C4-2B (cell line): Measurements from ENCODE around the gene BRIP1.
"Not testable (repeated sequence)": the region's sequence is repeated elsewhere in the genome, so short reads cannot be mapped to it uniquely, and the experiment has no call there.

Source experiments
- H3K27ac ChIP-seq: fragments of 450-650 bp; 2 replicates; pipeline ENCODE4 v1.5.1; 2017
- ZFX ChIP-seq: fragments of 450-650 bp; IDR thresholded peaks from 2 replicates; pipeline ENCODE4 v1.6.1; 2017
- TF ChIP-seq, protein P1 (sequence below): fragments of 450-650 bp; conservative IDR thresholded peaks from 2 replicates; pipeline ENCODE4 v1.5.1; 2017; ENCODE audit warnings: mild to moderate bottlenecking

BRIP1 gene

GRCh38 chr17:61720016-61720795 lies 143.1 kb downstream of the BRIP1 start:
- TF ChIP-seq, protein P1, sequence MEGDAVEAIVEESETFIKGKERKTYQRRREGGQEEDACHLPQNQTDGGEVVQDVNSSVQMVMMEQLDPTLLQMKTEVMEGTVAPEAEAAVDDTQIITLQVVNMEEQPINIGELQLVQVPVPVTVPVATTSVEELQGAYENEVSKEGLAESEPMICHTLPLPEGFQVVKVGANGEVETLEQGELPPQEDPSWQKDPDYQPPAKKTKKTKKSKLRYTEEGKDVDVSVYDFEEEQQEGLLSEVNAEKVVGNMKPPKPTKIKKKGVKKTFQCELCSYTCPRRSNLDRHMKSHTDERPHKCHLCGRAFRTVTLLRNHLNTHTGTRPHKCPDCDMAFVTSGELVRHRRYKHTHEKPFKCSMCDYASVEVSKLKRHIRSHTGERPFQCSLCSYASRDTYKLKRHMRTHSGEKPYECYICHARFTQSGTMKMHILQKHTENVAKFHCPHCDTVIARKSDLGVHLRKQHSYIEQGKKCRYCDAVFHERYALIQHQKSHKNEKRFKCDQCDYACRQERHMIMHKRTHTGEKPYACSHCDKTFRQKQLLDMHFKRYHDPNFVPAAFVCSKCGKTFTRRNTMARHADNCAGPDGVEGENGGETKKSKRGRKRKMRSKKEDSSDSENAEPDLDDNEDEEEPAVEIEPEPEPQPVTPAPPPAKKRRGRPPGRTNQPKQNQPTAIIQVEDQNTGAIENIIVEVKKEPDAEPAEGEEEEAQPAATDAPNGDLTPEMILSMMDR, result no peak
- no peak for TF ChIP-seq ZFX
- H3K27ac ChIP-seq, result no peak overlapping the region

DNA sequence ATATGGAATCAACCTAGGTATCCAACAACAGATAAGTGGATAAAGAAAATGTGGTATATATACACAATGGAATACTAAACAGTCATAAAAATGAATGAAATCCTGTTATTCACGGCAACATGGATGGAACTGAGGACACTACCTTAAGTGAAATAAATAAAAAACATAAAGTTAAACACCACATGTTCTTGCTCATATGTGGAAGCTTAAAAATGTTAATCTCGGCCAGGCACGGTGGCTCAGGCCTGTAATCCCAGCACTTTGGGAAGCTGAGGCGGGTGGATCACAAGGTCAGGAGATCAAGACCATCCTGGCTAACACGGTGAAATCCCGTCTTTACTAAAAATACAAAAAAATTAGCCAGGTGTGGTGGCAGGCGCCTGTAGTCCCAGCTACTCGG lies 144.1 kb downstream of the BRIP1 start:
- not testable (repeated sequence) for H3K27ac ChIP-seq

DNA sequence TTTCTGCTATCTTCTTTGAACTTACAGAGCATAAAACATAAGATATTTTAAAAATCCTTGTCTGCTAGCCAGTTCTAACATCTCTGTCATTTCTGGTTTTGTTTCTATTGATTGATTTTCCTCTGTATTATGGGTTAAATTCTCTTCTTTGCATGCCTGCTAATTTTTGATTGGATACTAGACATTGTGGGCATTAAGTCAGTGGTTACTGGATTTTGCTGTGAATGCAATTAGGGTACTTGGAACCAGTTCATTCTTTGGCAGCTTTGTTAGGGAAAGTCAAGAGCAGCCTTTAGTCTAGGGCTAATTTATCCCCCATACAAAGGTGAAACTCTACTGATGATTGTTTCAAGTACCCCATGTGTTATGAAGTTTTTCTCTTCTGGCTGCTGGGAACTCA lies 145.3 kb downstream of the BRIP1 start:
- no peak overlapping the region for H3K27ac ChIP-seq
- TF ChIP-seq, protein P1, result no peak
- TF ChIP-seq ZFX, result no peak

- no peak for TF ChIP-seq ZFX
Measured at GRCh38 chr17:61717352-61717751, 146.0 kb downstream of the BRIP1 start.

GRCh38 chr17:61716225-61716829 lies 147.0 kb downstream of the BRIP1 start:
- TF ChIP-seq ZFX, result no peak
- TF ChIP-seq, protein P1, result no peak

More at GRCh38 chr17:61717352-61717751, 146.0 kb downstream of the BRIP1 start:
- no peak overlapping the region for H3K27ac ChIP-seq

DNA sequence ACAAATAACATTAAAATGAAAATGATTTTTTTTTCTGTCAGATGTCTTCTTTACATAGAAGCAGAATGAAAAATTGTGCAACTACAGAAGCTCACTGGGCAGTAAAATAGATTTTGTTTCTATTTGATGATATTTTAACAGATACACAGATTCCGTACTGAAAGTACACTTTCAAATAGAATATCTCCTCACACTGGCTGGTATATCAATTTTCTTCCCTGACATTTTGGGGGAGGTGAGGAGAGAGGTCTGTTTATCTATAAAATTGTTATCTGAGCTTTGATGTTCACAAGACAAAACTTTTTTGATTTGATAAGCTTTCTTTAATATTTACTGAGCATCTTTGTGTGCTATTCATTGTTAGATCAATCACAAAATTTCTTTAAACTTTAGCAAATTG lies 148.0 kb downstream of the BRIP1 start:
- no peak overlapping the region for H3K27ac ChIP-seq
- TF ChIP-seq ZFX, result no peak
- TF ChIP-seq, protein P1, result no peak

More at GRCh38 chr17:61716225-61716829, 147.0 kb downstream of the BRIP1 start:
- H3K27ac ChIP-seq, result no peak overlapping the region

- H3K27ac ChIP-seq, result no peak overlapping the region
- TF ChIP-seq, protein P1, result no peak
- TF ChIP-seq ZFX, result no peak
Measured at GRCh38 chr17:61714300-61714699, 149.0 kb downstream of the BRIP1 start.

DNA sequence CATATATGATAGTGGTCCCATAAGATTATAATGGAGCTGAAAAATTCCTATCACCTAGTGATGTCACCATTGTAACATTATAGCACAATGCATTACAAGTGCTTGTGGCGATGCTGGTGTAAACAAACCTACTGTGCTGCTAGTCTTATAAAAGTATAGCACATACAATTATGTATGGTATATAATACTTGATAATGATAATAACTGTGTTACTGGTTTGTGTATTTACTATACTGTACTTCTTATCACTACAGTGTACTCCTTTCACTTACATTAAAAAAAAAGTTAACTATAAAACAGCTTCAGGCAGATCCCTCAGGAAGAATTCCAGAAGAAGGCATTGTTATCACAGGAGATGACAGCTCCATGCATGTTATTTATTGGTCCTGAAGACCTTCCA lies 150.3 kb downstream of the BRIP1 start:
- TF ChIP-seq, protein P1, result no peak
- TF ChIP-seq ZFX, result no peak
- H3K27ac ChIP-seq, result no peak overlapping the region
